ENCODE results near the gene ZSCAN10.
"Not testable (repeated sequence)": the region's sequence is repeated elsewhere in the genome, so short reads cannot be mapped to it uniquely, and the experiment has no call there.

ZSCAN10 gene
- 0 reads per million in 2 experiments for total RNA-seq

DNA sequence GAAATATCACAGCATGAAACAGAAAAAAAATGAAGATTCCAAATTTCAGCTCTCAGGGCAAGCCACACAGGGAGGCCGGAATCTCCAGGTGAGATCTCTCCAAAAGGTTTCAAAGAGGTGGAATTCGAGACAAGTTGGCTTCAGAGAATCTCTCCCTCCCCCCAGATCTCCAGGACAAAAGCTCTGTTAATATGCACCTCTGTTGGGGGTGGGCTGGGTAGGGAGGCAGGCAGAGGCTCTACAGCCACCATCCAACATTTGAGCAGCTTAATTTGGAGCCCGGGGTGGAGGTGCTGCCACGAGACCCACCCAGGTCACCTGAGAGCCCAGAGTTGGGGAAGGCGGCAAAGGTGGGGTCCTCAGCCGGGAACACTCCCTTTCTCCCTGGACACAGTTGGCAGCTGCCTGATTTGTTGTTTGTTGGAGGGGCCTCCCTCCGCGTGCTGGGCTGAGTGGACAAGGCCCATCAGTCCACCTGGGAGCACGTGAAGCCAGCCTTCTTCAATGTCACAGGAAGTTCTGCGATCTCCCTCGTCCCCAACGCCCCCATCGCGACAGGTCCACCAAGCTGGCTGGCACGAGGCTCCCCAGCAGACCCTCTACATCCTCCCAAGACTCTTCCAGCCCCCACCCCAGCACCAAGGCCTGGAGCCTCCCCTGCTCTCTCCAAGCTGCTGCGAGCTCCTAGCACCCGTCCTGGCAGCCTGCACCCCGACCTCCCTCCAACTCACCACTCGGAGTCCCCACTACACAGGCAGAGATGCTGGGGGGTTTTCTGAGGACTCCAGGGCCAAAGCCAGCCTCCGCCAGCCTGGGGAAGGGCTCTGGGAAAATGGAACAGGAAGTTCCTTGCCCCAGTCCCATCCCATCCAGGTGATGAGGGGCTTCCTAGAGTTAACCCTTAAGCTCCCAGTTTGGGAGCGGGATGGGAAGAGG lies at the start of gene ZSCAN10:
ZSCAN10 (minus strand) TSS at position 836 of the 936 bp plus-strand sequence. CDS start 6,357 bp downstream, outside the sequence.
- no peak for DNase-seq (ENCODE audit: low read depth)

DNA sequence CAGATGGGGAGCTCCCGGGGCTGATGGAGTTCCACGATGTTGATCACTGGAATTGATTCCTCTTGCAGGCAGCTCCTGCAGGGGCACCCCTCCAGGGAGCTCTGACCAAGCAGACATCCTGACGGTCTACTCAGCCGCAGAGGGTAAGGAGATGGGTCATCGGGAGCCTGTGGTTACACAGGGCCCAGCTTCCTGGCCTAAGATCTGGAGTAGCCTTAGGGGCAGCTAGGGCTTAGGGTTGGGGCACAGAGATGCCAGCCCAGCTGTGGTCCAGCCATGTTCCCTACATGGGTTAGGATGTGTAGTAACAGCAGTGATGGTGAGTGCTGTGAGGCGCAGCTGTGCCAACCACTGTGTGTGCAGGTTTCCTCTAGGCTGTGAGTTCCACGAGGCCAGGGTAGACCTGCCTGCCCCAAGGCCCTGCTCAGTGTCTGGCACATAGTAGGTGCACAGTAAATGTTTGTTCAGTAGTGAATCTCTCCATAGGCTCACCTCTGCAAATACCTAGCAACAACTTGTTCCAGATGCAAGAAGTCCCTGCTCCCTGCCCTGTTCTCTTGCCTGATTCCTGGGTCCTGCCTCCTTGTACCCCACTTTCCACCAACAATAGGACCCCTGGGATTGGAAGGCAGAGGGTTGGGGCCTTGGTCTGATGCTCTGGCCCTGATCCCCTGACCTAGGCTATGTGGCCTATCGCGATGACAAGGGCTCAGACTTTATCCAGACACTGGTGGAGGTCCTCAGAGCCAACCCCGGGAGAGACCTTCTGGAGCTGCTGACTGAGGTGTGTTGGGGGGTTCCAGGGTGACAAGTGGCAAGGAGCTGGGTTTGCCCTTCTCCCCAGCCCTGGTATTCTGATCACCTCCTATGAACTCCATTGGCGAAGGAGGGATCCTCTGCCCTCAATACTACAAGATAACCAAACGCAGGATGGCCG lies 49.4 kb upstream of the ZSCAN10 start:
- DNase-seq (ENCODE audit: low read depth): no peak

DNA sequence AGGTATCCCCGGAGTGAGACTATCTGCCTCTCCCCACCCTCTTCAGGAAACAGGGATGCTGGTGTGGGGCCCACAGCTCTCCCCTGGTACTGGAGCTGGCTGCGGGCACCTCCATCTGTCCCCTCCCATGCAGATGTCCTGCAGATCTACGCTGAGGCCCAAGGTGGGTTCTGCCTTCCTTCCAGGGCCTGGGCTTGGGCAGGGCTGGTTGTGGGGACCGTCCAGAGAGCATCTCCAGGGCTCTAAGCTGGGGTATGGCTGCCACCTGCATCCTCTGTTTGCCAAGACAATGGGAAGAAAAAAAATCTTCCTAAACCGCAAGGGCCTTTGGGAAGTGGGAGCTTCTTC lies 48.6 kb upstream of the ZSCAN10 start:
- no peak for DNase-seq (ENCODE audit: low read depth)

DNA sequence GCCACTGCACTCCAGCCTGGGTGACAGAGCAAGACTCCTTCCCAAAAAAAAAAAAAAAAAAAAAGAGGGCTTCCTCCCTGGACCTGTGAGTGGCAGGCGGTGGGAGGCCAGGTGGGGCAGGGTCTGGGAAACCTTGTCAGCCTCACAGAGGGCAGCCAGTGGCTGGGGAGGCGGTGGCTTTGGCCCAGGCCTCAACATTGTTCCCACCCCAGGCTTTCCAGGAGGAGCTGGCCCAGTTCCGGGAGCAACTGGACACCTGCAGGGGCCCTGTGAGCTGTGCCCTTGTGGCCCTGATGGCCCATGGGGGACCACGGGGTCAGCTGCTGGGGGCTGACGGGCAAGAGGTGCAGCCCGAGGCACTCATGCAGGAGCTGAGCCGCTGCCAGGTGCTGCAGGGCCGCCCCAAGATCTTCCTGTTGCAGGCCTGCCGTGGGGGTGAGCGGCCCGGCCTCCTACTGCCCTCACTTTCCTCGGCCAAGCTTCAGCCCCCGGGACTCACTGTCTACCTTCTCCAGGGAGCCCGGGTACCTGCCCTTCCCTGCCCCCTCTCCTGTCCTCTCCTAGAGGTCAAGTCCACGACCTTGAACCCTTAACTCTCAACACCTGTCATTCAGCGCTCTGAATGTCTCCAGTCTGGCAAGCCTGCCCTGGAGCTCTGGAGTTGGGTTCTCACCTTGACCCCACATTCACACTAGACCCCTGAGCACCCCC lies 48.1 kb upstream of the ZSCAN10 start:
- no peak for DNase-seq (ENCODE audit: low read depth)

DNA sequence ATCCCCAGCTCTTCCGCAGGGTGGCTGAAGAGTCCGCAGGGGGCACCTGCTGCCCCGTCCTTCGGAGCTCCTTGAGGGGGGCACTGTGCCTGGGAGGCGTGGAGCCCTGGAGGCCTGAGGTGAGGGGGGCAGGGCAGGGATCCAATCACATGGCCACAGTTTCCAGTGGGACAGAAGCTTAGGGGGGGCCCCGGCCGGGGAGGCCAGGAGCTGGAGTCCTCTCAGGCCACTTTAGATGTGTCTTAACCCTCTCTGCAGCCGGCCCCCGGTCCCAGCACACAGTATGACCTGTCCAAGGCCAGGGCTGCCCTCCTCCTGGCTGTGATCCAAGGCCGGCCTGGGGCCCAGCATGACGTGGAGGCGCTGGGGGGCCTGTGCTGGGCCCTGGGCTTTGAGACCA lies 46.6 kb upstream of the ZSCAN10 start:
- DNase-seq (ENCODE audit: low read depth): no peak

DNA sequence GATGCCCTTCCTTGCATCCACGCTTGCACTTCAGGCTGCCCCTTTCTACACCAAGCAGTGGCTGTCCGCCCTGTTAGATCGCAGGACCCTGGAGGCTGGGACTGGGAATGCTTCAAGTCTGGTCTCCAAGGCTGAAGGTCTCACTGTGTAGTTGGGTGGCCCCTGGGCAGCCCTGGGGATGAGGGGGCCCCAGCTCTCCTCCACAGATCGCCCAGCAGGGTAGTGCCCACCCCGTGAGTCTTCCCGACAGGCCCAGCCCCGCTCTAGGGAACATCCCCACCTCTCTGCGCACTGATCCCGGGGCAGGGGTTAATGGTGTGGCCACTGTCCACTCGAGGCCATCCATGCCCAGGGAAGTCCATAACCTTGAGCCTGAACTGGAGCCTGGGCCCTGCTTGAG lies 46.1 kb upstream of the ZSCAN10 start:
- DNase-seq (ENCODE audit: low read depth): no peak

DNA sequence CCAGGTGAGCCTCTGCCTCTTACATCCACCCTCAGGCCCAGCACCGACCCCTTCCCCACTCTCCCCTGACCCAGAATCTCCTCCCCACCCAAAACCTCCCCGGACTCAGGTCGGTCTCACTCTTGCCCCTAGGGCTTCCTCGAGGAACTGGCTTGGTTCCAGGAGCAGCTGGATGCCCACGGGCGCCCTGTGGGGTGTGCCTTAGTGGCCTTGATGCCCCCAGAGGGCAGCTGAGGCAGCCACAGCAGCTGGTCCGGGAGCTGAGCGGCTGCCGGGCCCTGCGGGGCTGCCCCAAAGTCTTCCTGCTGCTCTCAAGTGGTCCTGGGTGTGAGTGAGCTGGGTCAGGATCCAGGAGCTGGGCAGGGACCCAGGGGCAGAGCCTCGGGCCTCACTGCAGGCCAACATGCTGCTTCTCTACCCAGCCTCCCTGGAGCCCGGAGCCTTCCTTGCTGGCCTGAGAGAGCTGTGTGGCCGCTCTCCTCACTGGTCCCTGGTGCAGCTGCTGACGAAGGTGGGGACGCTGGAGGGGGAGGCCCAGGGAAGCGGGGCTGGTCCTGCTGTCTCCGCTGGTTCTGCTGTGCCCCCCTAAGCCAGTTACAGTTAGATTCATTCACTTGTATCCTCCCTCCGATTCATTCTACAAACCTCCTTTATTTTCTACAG lies 45.4 kb upstream of the ZSCAN10 start:
- no peak for DNase-seq (ENCODE audit: low read depth)

DNA sequence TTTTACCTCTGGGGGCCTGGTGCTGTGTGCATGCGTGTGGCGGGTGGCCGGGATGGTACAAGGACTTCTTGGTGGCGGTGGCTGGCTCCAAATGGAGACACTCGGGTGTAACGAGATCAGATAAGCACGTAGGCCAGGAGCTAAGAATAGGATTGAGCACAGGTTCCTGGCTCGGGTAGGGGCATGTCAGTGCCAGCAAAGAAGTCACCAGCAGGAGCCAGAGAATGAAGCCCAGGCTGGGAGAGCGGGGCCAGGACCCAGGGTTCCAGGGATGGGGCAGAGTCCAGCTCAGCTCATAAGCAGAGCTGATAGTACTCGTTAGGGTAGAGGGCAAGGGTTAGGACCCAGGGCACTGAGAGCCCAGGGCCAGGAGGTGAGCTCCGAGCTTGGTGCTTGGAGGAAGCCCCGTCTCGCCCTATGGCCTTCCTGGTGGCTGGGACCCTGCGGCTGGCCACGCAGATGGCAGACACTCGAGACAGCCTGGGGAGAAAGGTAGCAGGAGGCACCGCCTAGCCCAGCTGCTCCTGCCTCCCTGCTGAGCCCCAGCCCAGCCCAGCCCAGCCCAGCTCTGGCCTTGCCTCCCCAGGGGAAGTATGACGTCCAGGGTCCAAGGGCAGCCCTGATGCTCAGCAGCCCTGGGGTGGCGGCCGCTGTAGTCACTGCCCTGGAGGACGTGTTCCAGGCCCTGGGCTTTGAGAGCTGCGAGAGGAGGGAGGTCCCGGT lies 44.7 kb upstream of the ZSCAN10 start:
- DNase-seq (ENCODE audit: low read depth): no peak

DNA sequence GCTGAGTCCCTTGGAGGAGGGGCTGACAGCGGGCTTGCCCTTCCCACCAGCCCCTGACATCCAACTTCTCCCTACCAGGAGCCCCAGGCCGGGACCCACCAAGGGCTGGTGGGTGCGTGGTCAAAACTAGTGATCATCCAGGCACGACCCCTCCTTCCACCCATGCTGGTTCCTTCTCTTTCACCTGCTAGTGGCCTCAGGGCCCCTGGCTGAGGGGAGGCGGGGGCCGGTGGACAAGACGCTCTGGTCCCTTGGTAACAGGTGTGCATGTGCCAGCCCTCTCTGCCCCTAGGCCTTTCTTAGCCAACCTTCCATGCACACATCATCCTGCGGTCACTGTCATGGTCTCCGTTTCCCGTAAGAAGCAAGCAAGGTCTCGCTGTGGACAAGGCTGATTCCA lies 44.1 kb upstream of the ZSCAN10 start:
- no peak for DNase-seq (ENCODE audit: low read depth)

DNA sequence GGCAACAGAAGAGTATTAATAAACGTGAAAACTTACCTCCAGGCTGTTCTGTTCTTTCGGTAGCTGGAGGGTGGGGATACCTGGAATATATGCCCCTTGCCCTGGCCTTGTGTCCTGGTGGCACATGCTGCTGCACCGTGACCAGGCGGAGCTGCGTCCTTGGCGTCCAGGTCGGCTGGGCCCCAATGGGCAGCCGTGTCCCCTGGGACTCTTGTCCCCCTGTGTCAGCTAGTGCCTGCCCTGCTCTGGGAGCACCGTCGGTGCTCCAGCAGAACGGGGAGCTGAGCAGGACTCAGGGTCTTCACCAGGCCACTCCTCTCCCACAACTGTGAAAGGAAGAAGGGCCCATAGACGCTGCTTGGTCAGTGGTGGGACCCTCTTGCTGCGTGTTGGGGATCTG lies 43.7 kb upstream of the ZSCAN10 start:
- no peak for DNase-seq (ENCODE audit: low read depth)

DNA sequence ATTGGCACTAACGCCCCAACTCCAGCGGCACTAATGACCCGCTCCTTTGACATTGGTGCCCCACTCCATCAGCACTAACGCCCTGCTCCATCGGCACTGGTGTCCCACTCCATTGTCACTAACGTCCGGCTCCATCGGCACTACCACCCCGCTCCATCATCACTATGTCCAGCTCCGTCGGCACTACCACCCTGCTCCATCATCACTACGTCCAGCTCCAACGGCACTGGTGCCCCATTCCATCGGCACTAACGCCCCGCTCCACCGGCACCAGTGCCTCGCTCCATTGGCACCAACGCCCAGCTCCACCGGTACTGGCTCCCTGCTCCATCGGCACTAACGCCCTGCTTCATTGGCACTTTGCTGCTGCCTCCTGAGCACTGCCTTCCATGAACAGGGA lies 43.2 kb upstream of the ZSCAN10 start:
- no peak for DNase-seq (ENCODE audit: low read depth)

DNA sequence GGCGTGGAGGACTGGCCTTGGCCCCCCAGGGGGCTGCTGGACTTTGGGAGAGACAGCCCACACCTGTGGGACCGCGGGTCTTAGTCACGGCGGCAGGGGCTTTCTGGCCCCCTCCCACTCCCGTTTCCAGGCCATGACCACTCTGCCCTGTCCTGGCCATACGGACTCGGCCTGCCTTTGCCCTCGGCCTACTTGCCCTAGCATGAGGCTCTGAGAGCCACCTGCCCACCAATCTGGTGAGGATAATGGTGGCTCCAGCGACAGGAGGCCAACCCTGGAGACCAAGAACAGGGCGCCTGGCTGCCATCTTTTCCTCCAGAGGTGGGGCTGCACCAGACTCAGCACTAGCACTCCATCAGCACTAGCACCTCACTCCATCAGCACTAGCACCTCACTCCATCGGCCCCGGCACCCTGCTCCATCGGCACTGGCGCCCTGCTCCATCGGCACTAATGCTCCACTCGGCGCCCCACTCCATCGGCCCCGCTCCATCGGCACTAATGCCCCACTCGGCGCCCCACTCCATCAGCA lies 42.8 kb upstream of the ZSCAN10 start:
- DNase-seq (ENCODE audit: low read depth): no peak

DNA sequence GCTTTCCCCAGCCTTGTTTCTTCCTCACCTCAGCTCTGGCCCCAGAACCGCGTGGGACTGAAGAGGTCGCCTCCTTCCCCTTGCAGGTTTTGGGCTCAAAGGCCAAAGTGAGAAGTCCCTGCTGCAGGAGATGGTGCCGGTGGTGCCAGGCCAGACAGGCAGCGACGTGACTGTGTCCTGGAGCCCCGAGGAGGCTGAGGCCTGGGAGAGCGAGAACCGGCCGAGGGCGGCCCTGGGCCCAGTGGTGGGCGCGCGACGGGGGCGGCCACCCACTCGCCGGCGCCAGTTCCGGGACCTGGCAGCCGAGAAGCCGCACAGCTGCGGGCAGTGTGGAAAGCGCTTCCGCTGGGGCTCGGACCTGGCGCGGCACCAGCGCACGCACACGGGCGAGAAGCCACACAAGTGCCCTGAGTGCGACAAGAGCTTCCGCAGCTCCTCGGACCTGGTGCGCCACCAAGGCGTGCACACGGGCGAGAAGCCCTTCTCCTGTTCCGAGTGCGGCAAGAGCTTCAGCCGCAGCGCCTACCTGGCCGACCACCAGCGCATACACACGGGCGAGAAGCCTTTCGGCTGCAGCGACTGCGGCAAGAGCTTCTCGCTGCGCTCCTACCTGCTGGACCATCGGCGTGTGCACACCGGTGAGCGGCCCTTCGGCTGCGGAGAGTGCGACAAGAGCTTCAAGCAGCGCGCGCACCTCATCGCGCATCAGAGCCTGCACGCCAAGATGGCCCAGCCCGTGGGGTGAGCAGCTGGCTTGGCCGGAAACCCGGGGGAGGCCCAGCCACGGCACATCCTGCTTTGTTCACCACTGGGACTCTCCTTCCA lies 41.7 kb upstream of the ZSCAN10 start:
- DNase-seq (ENCODE audit: low read depth): no peak

DNA sequence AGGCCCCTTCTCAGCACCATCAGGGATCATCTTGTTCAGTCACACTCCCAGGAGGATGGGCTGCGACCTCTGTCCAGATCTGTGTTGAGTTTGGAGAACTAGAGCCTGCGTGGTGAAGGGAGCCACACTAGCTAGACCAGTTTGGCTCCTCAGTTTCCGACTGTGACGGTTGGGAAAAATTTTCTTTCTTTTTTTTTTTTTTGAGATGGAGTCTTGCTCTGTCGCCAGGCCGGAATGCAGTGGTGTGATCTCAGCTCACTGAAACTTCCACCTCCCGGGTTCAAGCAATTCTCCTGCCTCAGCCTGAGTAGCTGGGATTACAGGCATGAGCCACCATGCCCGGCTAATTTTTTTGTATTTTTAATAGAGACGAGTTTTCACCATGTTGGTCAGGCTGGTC lies 40.5 kb upstream of the ZSCAN10 start:
- not testable (repeated sequence) for DNase-seq (ENCODE audit: low read depth)

DNA sequence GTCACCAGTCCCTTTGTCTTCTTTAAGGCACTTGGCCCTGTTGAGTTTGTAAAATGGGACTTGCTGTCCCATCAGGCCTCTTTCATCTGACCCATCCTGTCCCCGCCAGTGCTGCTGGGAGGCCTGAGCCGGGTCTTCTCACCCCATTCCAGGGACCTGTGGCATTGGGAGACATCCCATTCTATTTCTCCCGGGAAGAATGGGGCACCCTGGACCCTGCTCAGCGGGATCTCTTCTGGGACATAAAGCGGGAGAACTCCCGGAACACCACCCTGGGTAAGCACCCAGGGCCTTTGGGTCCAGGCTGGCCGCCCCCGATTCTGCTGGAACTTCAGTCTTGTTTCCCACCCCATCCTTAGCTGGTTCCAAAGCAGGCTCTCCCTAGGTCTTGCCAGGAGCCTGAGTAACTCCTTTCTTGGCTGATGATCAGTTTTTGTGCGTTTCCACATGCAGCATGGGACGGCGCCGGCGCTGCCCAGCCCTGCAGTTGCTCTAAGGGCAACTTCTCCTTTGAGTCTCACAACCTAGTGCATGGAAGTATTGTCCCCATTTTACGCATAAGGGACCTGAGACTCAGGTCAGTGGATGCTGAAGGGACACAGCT lies 39.8 kb upstream of the ZSCAN10 start:
- DNase-seq (ENCODE audit: low read depth): no peak

DNA sequence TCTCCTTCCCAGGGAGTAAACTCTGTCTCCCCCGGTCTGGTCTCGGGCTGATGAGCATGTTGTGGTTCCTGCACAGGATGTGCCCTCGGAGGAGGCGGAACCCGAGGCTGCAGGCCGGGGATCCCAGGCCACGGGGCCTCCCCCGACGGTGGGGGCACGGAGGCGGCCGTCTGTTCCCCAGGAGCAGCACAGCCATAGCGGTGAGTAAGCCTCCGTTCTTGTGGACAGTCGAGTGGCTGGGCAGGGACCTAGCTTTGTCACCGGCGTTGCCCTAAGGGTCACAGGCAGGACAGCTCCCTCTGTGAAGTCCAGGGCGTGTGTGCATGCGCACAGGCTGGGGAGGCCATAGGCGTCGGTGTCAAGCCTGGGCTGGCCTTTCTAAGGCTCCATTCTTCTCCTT lies 39.2 kb upstream of the ZSCAN10 start:
- no peak for DNase-seq (ENCODE audit: low read depth)

DNA sequence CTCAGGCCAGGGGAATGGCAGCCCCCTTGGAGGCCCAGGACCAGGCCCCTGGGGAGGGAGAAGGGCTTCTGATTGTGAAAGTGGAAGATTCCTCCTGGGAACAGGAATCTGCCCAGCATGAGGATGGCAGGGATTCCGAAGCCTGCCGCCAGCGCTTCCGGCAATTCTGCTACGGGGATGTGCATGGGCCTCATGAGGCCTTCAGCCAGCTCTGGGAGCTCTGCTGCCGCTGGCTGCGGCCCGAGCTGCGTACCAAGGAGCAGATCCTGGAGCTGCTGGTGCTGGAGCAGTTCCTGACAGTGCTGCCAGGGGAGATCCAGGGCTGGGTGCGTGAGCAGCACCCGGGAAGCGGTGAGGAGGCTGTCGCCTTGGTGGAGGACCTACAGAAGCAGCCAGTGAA lies 38.2 kb upstream of the ZSCAN10 start:
- DNase-seq (ENCODE audit: low read depth): no peak

DNA sequence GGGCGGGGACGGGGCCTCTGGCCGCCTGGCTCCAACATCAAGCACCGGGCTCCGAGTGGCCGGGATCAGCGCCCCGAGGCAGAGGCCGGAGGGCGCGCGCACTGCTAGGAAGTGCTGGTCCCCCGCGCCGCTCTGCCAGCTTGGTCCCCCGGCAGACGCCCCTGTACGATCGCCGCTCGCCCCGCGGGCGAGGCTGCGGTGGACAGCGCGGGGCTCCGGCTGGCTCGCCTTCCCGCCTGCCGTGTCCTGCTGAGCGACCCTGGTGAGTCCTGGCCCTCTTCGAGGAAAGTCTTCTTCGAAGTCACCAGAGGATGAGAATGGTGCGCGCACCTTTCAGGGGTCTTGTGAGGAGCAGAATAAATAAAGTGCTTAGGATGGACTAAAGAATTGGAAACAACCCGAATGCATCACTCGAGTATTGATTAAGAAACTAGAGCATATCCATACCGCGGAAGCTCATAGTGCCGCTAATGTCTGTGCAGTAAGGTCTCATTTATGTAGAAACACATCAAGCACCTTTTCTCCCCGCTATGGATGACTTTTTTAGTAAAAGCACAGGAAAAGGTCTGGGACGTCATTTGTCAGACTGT lies 36.1 kb upstream of the ZSCAN10 start:
- DNase-seq (ENCODE audit: low read depth): no peak
